ENCODE measurements around the gene ARHGEF25.
A peak's percentile ranks its signal among the peaks of the same experiment; 100 is the strongest.
"Not testable (repeated sequence)": the region's sequence is repeated elsewhere in the genome, so short reads cannot be mapped to it uniquely, and the experiment has no call there.

Gene ARHGEF25

GRCh38 chr12:57611108-57611826, at the start of gene ARHGEF25:
ARHGEF25 (plus strand) TSS chr12:57611435; CDS start chr12:57611895, 460 bp downstream.
- DNase-seq = no peak

- no peak for DNase-seq
Measured at GRCh38 chr12:57563358-57563757, 47.9 kb upstream of the ARHGEF25 start.

GRCh38 chr12:57564178-57564740, 47.0 kb upstream of the ARHGEF25 start:
- DNase-seq = no peak

- no peak for DNase-seq
Measured at GRCh38 chr12:57568838-57569237, 42.4 kb upstream of the ARHGEF25 start.

GRCh38 chr12:57569858-57570257, 41.4 kb upstream of the ARHGEF25 start:
- DNase-seq = no peak

- DNase-seq = not testable (repeated sequence)
Measured at GRCh38 chr12:57570438-57570837, 40.8 kb upstream of the ARHGEF25 start.

GRCh38 chr12:57571926-57572762, 39.1 kb upstream of the ARHGEF25 start:
- no peak for DNase-seq

GRCh38 chr12:57574795-57575194, 36.4 kb upstream of the ARHGEF25 start:
- DNase-seq = no peak

GRCh38 chr12:57575771-57576612, 35.2 kb upstream of the ARHGEF25 start:
- DNase-seq = no peak

- no peak for DNase-seq
Measured at GRCh38 chr12:57576613-57577160, 34.5 kb upstream of the ARHGEF25 start.

- DNase-seq = no peak
Measured at GRCh38 chr12:57577981-57578758, 33.1 kb upstream of the ARHGEF25 start.

- no peak for DNase-seq
Measured at GRCh38 chr12:57579011-57579410, 32.2 kb upstream of the ARHGEF25 start.

GRCh38 chr12:57579677-57580465, 31.4 kb upstream of the ARHGEF25 start:
- no peak for DNase-seq

- no peak for DNase-seq
Measured at GRCh38 chr12:57580466-57580795, 30.8 kb upstream of the ARHGEF25 start.

- DNase-seq = no peak
Measured at GRCh38 chr12:57581802-57582201, 29.4 kb upstream of the ARHGEF25 start.

GRCh38 chr12:57582440-57582839, 28.8 kb upstream of the ARHGEF25 start:
- no peak for DNase-seq

- DNase-seq = peak; percentile 5
Measured at GRCh38 chr12:57583008-57583831, 28.0 kb upstream of the ARHGEF25 start.

- no peak for DNase-seq
Measured at GRCh38 chr12:57584050-57584449, 27.2 kb upstream of the ARHGEF25 start.

GRCh38 chr12:57584690-57585089, 26.5 kb upstream of the ARHGEF25 start:
- DNase-seq = no peak

GRCh38 chr12:57585156-57585555, 26.1 kb upstream of the ARHGEF25 start:
- no peak for DNase-seq

Measured in DMS 273 treated with DMSO at 0.1 percent for 48 hours (cell line).